Testis (tissue), 3 donors: ENCODE data around the gene RNF175. TPM values are rescaled to one million over a fixed set of nuclear protein-coding genes. Genes with fewer than 3 reads are reported as not detected.

Experiments
- DNase-seq: peaks from one replicate; pipeline ENCODE4 v3.0.0-alpha.2; 2019
- H3K27ac ChIP-seq, 2 donors: fragments of 200-600 bp; sonication (generic); one replicate each; pipeline ENCODE4 v1.5.1; 2019
- H3K27me3 ChIP-seq: fragments of 200-600 bp; sonication (generic); one replicate; pipeline ENCODE4 v1.5.1; 2019
- H3K36me3 ChIP-seq: fragments of 200-600 bp; sonication (generic); one replicate; pipeline ENCODE4 v1.5.1; 2017; ENCODE audit warnings: low read depth; ENCODE audit errors: missing control alignments
- H3K4me1 ChIP-seq: fragments of 200-600 bp; sonication (generic); one replicate; pipeline ENCODE4 v1.5.1; 2019
- H3K4me3 ChIP-seq, 2 donors: fragments of 200-600 bp; sonication (generic); one replicate each; pipeline ENCODE4 v1.5.1; 2017 to 2019
- H3K9me3 ChIP-seq: fragments of 200-600 bp; sonication (generic); one replicate; pipeline ENCODE4 v1.5.1; 2017
- CTCF ChIP-seq, 3 experiments: fragments of 450-650 bp in 2 of 3; fragments of 200-600 bp in 1 of 3; sonication (generic) in 1 of 3; IDR thresholded peaks; one replicate each; pipeline ENCODE4 v1.5.1; 2016 to 2019; ENCODE audit warnings: antibody characterized with exemption in 3 of 3, mild to moderate bottlenecking in 2 of 3, moderate library complexity in 1 of 3
- POLR2A ChIP-seq: fragments of 450-650 bp; IDR thresholded peaks from one replicate; pipeline ENCODE4 v1.6.1; 2017; ENCODE audit warnings: antibody characterized with exemption, mild to moderate bottlenecking, moderate library complexity
- WGBS, 2 donors: methylation state at CpG; one replicate each; pipeline ENCODE4 v1.1.5; 2018; 5-methylcytosine and 5-hydroxymethylcytosine counted together
- intact Hi-C: fragments of 100-400 bp; cut with DNase I; formaldehyde crosslinking; loops from one replicate; pipeline ENCODE4 v1.15.1; 2023; ENCODE audit warnings: low total_unique reads
- polyA plus RNA-seq: library from polyadenylated mRNA; stranded (reverse); fragments of 350-450 nt; fragmentation: Illumina TruSeq; extraction: RNeasy Lipid Tissue Mini Kit (QIAGEN cat#74804); gene quantifications from one replicate; pipeline ENCODE4 v1.2.3, GENCODE V29; 2014; ENCODE audit warnings: low read depth, low replicate concordance; ENCODE audit not compliant: insufficient read depth
- total RNA-seq, 2 donors: library from RNA; depleted of rRNA; stranded (reverse); fragments of >200 nt; gene quantifications; one replicate each; pipeline ENCODE4 v1.2.3, GENCODE V29; 2016

Gene RNF175
- total and polyA plus RNA-seq, 3 donors from 2014 or later: 0.63 to 3.0 (median 0.99) TPM

GRCh38 chr4:153724606-153725005 is 35.2 kb downstream of the RNF175 start:
- DNase-seq: no peak
- Histone ChIP-seq H3K27me3 (no peaks in the 10 kb centered on the region), H3K36me3 (no peaks in the 10 kb centered on the region), H3K4me1 (no peaks in the 10 kb centered on the region), H3K27ac (no peak overlapping the region), H3K9me3 (no peaks in the 10 kb centered on the region), H3K4me3 (no peak overlapping the region)
- TF ChIP-seq CTCF (IDR thresholded peaks at IDR 0.05) (no peak), POLR2A (no peak)
- intact Hi-C loops: no loop called here
- WGBS, 2 donors: 71 to 84% methylated on average over 5 of the region's 5 CpGs

GRCh38 chr4:153722036-153722435 is 37.8 kb downstream of the RNF175 start:
- 67 to 89% methylated on average over 1 of the region's 1 CpG for WGBS, 2 donors
- no peak for TF ChIP-seq POLR2A
- no peak for TF ChIP-seq CTCF (IDR thresholded peaks at IDR 0.05)
- DNase-seq: no peak
- no peaks in the 10 kb centered on the region for H3K36me3 ChIP-seq
- intact Hi-C loops: no loop called here
- no peaks in the 10 kb centered on the region for H3K9me3 ChIP-seq
- no peaks in the 10 kb centered on the region for H3K27me3 ChIP-seq
- no peak overlapping the region for H3K27ac ChIP-seq
- no peak overlapping the region for H3K4me3 ChIP-seq
- H3K4me1 ChIP-seq: no peaks in the 10 kb centered on the region

- intact Hi-C loops: no loop called here
- DNase-seq: no peak
- Histone ChIP-seq H3K4me3 (no peak overlapping the region), H3K27me3 (no peaks in the 10 kb centered on the region), H3K36me3 (no peaks in the 10 kb centered on the region), H3K4me1 (no peaks in the 10 kb centered on the region), H3K9me3 (no peaks in the 10 kb centered on the region), H3K27ac (no peak overlapping the region)
- no peak for TF ChIP-seq POLR2A
- TF ChIP-seq CTCF (IDR thresholded peaks at IDR 0.05): no peak
- WGBS, 2 donors: 85 to 88% methylated on average over 2 of the region's 2 CpGs
Measured at GRCh38 chr4:153713866-153714646, 45.8 kb downstream of the RNF175 start.

DNA sequence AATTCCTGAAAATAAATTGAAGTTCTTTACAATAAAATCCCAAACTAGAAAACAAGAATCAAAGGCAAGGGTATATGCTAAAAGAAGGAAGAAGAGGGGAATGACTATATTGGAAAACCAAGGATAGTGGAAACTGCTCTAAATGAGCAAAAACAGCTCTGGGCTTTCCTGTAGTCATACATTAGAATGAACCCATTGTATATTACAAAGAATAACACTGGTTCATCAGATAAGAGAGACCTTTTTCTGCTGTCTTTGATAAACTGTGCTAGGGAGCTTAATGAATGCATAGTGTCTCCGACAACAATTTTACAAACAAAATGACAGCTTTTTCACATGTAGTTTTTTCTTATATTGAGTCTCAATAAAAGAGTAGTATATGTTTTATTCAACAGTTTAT is 49.1 kb downstream of the RNF175 start:
- Histone ChIP-seq H3K27ac (no peak overlapping the region), H3K4me1 (no peaks in the 10 kb centered on the region), H3K27me3 (no peaks in the 10 kb centered on the region), H3K9me3 (no peaks in the 10 kb centered on the region), H3K4me3 (no peak overlapping the region), H3K36me3 (no peaks in the 10 kb centered on the region)
- no peak for DNase-seq
- no peak for TF ChIP-seq POLR2A
- TF ChIP-seq CTCF (IDR thresholded peaks at IDR 0.05): no peak
- intact Hi-C loops: no loop called here
- WGBS, 2 donors: 87 to 92% methylated on average over 1 of the region's 1 CpG

GRCh38 chr4:153706519-153706918 is 53.3 kb downstream of the RNF175 start:
- intact Hi-C loops: no loop called here
- Histone ChIP-seq H3K36me3 (no peaks in the 10 kb centered on the region), H3K4me3 (no peak overlapping the region), H3K4me1 (no peaks in the 10 kb centered on the region), H3K27me3 (no peaks in the 10 kb centered on the region), H3K27ac (no peak overlapping the region), H3K9me3 (no peaks in the 10 kb centered on the region)
- TF ChIP-seq POLR2A (no peak), CTCF (IDR thresholded peaks at IDR 0.05) (no peak)
- no peak for DNase-seq
